HepG2 (cell line): ENCODE data around the gene ATIC. TPM values are rescaled to one million over a fixed set of nuclear protein-coding genes. Genes with fewer than 3 reads are reported as not detected.

Source experiments
- ADNP ChIP-seq: sonication (generic); formaldehyde crosslinking; IDR thresholded peaks from 2 replicates; pipeline ENCODE4 v1.4.0; 2020; ENCODE audit warnings: missing genetic modification reagents
- AHR ChIP-seq: IDR thresholded peaks from 2 replicates; pipeline ENCODE4 v1.6.1; 2018; ENCODE audit warnings: missing genetic modification reagents, missing compliant biosample characterization
- CREM ChIP-seq, 2 experiments: sonication (generic) in 1 of 2; formaldehyde crosslinking in 1 of 2; IDR thresholded peaks; 2 replicates each; pipeline versions ENCODE4 v1.4.0 to v1.6.1; 2016 to 2020; ENCODE audit warnings: antibody characterized with exemption in 1 of 2, mild to moderate bottlenecking in 1 of 2, missing genetic modification reagents in 1 of 2
- E2F5 ChIP-seq: sonication (generic); formaldehyde crosslinking; conservative IDR thresholded peaks from 2 replicates; pipeline ENCODE4 v1.4.0; 2020; ENCODE audit warnings: missing genetic modification reagents
- FLYWCH1 ChIP-seq: sonication (generic); formaldehyde crosslinking; IDR thresholded peaks from 2 replicates; pipeline ENCODE4 v1.8.1; 2023; ENCODE audit warnings: mild to moderate bottlenecking, missing genetic modification reagents
- FOXJ3 ChIP-seq: sonication (generic); formaldehyde crosslinking; IDR thresholded peaks from 2 replicates; pipeline ENCODE4 v1.4.0; 2020; ENCODE audit warnings: missing genetic modification reagents, mild to moderate bottlenecking, borderline replicate concordance
- GMEB2 ChIP-seq: IDR thresholded peaks from 2 replicates; pipeline ENCODE4 v1.6.1; 2016; ENCODE audit warnings: missing biosample characterization, missing genetic modification reagents, low read depth
- HBP1 ChIP-seq: IDR thresholded peaks from 2 replicates; pipeline ENCODE4 v1.6.1; 2016; ENCODE audit warnings: low read depth, control low read depth
- HOXA7 ChIP-seq: sonication (generic); formaldehyde crosslinking; IDR thresholded peaks from 2 replicates; pipeline ENCODE4 v1.8.1; 2022; ENCODE audit warnings: mild to moderate bottlenecking, missing genetic modification reagents, moderate library complexity
- KMT2A ChIP-seq: sonication (generic); formaldehyde crosslinking; IDR thresholded peaks from 2 replicates; pipeline ENCODE4 v1.4.0; 2020; ENCODE audit warnings: missing genetic modification reagents
- MXD4 ChIP-seq: IDR thresholded peaks from 2 replicates; pipeline ENCODE4 v1.6.1; 2016; ENCODE audit warnings: mild to moderate bottlenecking, missing biosample characterization, missing genetic modification reagents
- NFKB2 ChIP-seq: sonication (generic); formaldehyde crosslinking; IDR thresholded peaks from 2 replicates; pipeline ENCODE4 v1.4.0; 2020; ENCODE audit warnings: missing genetic modification reagents, borderline replicate concordance
- NR2F6 ChIP-seq, 2 experiments: IDR thresholded peaks; 2 replicates each; pipeline ENCODE4 v1.6.1; 2016; ENCODE audit warnings: antibody characterized with exemption in 1 of 2, mild to moderate bottlenecking in 1 of 2
- PAX8 ChIP-seq: sonication (generic); formaldehyde crosslinking; IDR thresholded peaks from 2 replicates; pipeline ENCODE4 v1.8.0; 2022; ENCODE audit warnings: mild to moderate bottlenecking, missing genetic modification reagents, borderline replicate concordance
- SSRP1 ChIP-seq: IDR thresholded peaks from 2 replicates; pipeline ENCODE4 v1.6.1; 2016; ENCODE audit warnings: control low read depth
- ZNF230 ChIP-seq: sonication (generic); formaldehyde crosslinking; IDR thresholded peaks from 2 replicates; pipeline ENCODE4 v1.4.0; 2020; ENCODE audit warnings: mild to moderate bottlenecking, missing genetic modification reagents
- ZNF235 ChIP-seq: sonication (generic); formaldehyde crosslinking; IDR thresholded peaks from 2 replicates; pipeline ENCODE4 v1.8.1; 2023; ENCODE audit warnings: mild to moderate bottlenecking, missing genetic modification reagents, borderline replicate concordance
- ZNF317 ChIP-seq: sonication (generic); formaldehyde crosslinking; IDR thresholded peaks from 2 replicates; pipeline ENCODE4 v1.5.0; 2020; ENCODE audit warnings: mild to moderate bottlenecking, missing genetic modification reagents
- ZNF335 ChIP-seq: sonication (generic); formaldehyde crosslinking; IDR thresholded peaks from 2 replicates; pipeline ENCODE4 v1.4.0; 2020; ENCODE audit warnings: missing genetic modification reagents
- polyA plus RNA-seq, 8 experiments: library from polyadenylated mRNA; depleted of rRNA in 3 of 8; stranded (reverse) in 7 of 8; unstranded in 1 of 8; fragments of >200 nt; fragmentation: Illumina TruSeq in 4 of 8; extraction: Trizol in 4 of 8; gene quantifications; 2 replicates each; pipeline versions ENCODE4 v1.2.1 to v1.2.3, GENCODE V29; 2011 to 2016; ENCODE audit warnings: low read depth in 4 of 8, missing spikeins in 1 of 8, mixed read lengths in 1 of 8; ENCODE audit not compliant: insufficient read depth in 1 of 8
- total RNA-seq, 5 experiments: library from RNA; depleted of rRNA; stranded (reverse); fragments of >200 nt; fragmentation: Illumina TruSeq; extraction: Trizol; gene quantifications; 2 replicates each; pipeline ENCODE4 v1.2.3, GENCODE V29; 2016; ENCODE audit warnings: low read depth in 1 of 5
- TF ChIP-seq, protein P1 (sequence below): sonication (generic); formaldehyde crosslinking; IDR thresholded peaks from 2 replicates; pipeline ENCODE4 v1.4.0; 2020; ENCODE audit warnings: missing genetic modification reagents

The ATIC gene
- total and polyA plus RNA-seq, 2 of the 13 experiments (the other 11 are each of a cell fraction or from before 2014, with no cell fraction given) = 89.8 to 146 TPM

DNA sequence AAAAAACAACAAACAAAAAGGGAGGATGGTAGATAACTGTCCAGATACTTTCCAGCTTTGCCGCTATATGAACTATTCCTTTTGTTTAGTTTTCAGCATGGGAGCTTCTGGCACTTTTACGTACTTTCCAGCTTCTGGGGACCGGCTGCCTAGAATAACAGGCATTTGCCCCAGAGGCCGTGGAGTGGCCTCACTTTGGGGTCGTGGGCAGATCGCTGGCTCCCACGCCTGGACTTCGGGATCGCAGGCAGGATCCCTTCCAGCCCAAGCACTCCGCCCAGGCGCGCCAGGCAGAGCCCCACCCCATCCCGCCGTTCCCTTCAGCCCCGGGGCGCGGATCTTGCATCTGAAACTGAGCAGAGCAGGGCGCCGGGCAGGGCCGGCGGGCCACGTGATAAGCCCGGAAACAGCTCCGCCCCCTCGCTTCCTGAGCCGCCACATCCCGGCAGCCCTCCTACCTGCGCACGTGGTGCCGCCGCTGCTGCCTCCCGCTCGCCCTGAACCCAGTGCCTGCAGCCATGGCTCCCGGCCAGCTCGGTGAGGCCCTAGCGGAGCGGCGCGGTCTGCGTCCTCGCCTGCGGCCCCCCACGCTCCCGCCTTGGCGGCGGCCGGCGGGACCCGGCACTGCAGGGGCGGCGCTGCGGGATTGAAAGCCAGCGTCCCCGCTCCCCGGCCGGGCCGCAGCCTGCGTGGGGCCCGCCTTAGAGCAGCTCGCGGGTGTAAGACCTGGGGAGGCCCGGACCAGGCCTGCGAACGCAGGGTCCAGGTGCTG is at the start of gene ATIC (continued):
- TF ChIP-seq GMEB2 (CRISPR knock-in tag) (0 out of 2 replicates have a peak, but pooled peaks have one; percentile 30), MXD4 (CRISPR knock-in tag) (peak; percentile 100), PAX8 (CRISPR knock-in tag) (peak; percentile 99), NFKB2 (CRISPR knock-in tag) (peak; percentile 98), HBP1 (CRISPR knock-in tag) (peak; percentile 86; the same call in 1 of the 2 replicates), ADNP (CRISPR knock-in tag) (no peak), KMT2A (peak; percentile 85), ZNF230 (peak; percentile 99), AHR (CRISPR knock-in tag) (peak; percentile 96), CREM (IDR thresholded peaks at IDR 0.05) (peak; percentile 28; the same call in 1 of the 2 replicates), CREM (CRISPR knock-in tag; IDR thresholded peaks at IDR 0.05) (no peak), FLYWCH1 (peak; percentile 98), E2F5 (peak; percentile 86), NR2F6 (IDR thresholded peaks at IDR 0.05) (no peak), NR2F6 (CRISPR knock-in tag; IDR thresholded peaks at IDR 0.05) (peak; percentile 40; the same call in 1 of the 2 replicates), ZNF317 (CRISPR knock-in tag) (peak; percentile 55; the same call in 1 of the 2 replicates), ZNF335 (CRISPR knock-in tag) (peak; percentile 65; the same call in 1 of the 2 replicates), ZNF235 (CRISPR knock-in tag) (0 out of 2 replicates have a peak, but pooled peaks have one; percentile 91), FOXJ3 (CRISPR knock-in tag) (peak; percentile 48; the same call in 1 of the 2 replicates), SSRP1 (CRISPR knock-in tag) (no peak), HOXA7 (CRISPR knock-in tag) (0 out of 2 replicates have a peak, but pooled peaks have one; percentile 42)
- TF ChIP-seq, protein P1, sequence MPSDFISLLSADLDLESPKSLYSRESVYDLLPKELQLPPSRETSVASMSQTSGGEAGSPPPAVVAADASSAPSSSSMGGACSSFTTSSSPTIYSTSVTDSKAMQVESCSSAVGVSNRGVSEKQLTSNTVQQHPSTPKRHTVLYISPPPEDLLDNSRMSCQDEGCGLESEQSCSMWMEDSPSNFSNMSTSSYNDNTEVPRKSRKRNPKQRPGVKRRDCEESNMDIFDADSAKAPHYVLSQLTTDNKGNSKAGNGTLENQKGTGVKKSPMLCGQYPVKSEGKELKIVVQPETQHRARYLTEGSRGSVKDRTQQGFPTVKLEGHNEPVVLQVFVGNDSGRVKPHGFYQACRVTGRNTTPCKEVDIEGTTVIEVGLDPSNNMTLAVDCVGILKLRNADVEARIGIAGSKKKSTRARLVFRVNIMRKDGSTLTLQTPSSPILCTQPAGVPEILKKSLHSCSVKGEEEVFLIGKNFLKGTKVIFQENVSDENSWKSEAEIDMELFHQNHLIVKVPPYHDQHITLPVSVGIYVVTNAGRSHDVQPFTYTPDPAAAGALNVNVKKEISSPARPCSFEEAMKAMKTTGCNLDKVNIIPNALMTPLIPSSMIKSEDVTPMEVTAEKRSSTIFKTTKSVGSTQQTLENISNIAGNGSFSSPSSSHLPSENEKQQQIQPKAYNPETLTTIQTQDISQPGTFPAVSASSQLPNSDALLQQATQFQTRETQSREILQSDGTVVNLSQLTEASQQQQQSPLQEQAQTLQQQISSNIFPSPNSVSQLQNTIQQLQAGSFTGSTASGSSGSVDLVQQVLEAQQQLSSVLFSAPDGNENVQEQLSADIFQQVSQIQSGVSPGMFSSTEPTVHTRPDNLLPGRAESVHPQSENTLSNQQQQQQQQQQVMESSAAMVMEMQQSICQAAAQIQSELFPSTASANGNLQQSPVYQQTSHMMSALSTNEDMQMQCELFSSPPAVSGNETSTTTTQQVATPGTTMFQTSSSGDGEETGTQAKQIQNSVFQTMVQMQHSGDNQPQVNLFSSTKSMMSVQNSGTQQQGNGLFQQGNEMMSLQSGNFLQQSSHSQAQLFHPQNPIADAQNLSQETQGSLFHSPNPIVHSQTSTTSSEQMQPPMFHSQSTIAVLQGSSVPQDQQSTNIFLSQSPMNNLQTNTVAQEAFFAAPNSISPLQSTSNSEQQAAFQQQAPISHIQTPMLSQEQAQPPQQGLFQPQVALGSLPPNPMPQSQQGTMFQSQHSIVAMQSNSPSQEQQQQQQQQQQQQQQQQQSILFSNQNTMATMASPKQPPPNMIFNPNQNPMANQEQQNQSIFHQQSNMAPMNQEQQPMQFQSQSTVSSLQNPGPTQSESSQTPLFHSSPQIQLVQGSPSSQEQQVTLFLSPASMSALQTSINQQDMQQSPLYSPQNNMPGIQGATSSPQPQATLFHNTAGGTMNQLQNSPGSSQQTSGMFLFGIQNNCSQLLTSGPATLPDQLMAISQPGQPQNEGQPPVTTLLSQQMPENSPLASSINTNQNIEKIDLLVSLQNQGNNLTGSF (CRISPR knock-in tag) = peak; percentile 99
